Erythroblast (primary cell): ENCODE results near the gene SLC43A2.
"Not testable (repeated sequence)": the region's sequence is repeated elsewhere in the genome, so short reads cannot be mapped to it uniquely, and the experiment has no call there.

ENCODE experiments used
- DNase-seq, 2 experiments: peaks; one replicate each; lab custom pipeline; 2025; lab: John Stamatoyannopoulos, UW
- GATA1 ChIP-seq: IDR thresholded peaks from 2 replicates; pipeline ENCODE4 v1.6.1; 2011; ENCODE audit warnings: low read depth, mild to moderate bottlenecking, control low read depth, low read length, moderate library complexity
- POLR2A ChIP-seq: IDR thresholded peaks from 2 replicates; pipeline ENCODE4 v1.6.1; 2011; ENCODE audit warnings: mild to moderate bottlenecking, low read length

The SLC43A2 gene

DNA sequence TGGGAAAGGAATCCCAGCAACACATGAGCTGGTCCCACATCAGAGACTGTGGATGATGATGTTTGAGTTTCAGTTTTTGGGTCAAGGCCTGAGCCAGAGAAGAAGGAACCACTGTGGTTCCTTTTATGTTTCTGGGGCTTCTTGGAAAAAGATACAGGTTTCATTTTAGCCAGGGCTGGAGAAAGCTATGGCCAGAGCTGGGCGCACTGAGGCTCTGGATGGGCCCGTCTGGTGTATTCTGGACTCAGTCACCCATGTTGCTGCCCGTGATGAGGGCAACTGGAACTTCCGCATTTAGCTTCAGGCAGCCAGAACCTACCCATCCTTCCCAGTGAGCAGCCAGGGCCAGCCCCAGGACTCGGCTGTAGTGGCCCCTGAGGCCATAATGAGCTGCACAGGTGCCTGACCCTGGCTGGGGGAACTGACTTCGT is 51.0 kb downstream of the SLC43A2 start:
- TF ChIP-seq POLR2A (no peak), GATA1 (no peak)
- no peak for DNase-seq

- peak in 1 of 2 experiments; percentile 29 for DNase-seq
- no peak for TF ChIP-seq GATA1
- no peak for TF ChIP-seq POLR2A
Observed at GRCh38 chr17:1577182-1577581, 51.5 kb downstream of the SLC43A2 start.

GRCh38 chr17:1576500-1576899 is 52.1 kb downstream of the SLC43A2 start:
- no peak for DNase-seq
- TF ChIP-seq POLR2A (no peak), GATA1 (no peak)

GRCh38 chr17:1574697-1575471 is 53.8 kb downstream of the SLC43A2 start:
- DNase-seq = no peak
- TF ChIP-seq POLR2A (no peak), GATA1 (no peak)

- DNase-seq = peak; percentile 89 to 93
- TF ChIP-seq POLR2A = no peak
- TF ChIP-seq GATA1 = no peak
Observed at GRCh38 chr17:1573932-1574696, 54.5 kb downstream of the SLC43A2 start.

DNA sequence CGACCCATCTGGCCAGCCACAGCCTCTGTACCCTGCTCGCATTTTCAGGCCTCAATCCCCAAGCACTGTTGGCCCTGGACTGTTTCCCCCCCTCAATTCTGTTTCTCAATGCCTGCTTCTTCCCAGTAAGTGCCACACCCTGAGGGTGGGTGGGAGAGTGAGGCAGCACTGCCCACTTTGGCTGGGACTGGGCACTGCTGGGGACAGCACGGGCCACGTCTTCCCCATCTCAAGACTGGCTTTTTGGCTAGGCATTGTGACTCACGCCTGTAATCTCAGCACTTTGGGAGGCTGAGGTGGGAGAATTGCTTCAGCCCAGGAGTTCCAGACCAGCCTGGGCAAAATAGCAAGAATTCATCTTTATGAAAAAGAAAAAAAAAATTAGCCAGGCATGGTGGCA is 56.0 kb downstream of the SLC43A2 start:
- DNase-seq = not testable (repeated sequence)

DNA sequence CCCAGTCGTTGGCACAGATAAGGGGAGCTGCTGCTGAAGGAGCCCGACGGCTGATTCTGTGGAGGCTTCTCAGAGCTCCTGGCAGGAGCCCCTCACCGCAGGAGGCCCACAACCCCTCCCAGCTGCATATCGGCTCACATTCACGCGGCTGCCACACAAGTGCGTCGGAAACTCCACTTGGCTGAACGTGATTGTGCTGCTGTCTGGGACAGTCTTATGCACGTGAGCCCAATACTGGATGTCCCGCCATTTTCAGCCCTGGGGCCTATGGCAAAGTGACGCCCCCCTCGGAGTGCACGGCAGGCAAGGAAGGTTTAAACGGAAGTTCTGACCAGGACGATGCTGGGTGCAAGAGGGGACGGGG is 57.3 kb downstream of the SLC43A2 start:
- DNase-seq = no peak
- TF ChIP-seq GATA1 (no peak), POLR2A (no peak)

GRCh38 chr17:1568950-1569810 is 59.5 kb downstream of the SLC43A2 start:
- DNase-seq = no peak
- TF ChIP-seq GATA1 (no peak), POLR2A (no peak)

- no peak for TF ChIP-seq POLR2A
- DNase-seq = no peak
Observed at GRCh38 chr17:1566505-1567199, 62.0 kb downstream of the SLC43A2 start.

- DNase-seq = no peak
- TF ChIP-seq GATA1 (no peak), POLR2A (no peak)
Observed at GRCh38 chr17:1565877-1566276, 62.8 kb downstream of the SLC43A2 start.

DNA sequence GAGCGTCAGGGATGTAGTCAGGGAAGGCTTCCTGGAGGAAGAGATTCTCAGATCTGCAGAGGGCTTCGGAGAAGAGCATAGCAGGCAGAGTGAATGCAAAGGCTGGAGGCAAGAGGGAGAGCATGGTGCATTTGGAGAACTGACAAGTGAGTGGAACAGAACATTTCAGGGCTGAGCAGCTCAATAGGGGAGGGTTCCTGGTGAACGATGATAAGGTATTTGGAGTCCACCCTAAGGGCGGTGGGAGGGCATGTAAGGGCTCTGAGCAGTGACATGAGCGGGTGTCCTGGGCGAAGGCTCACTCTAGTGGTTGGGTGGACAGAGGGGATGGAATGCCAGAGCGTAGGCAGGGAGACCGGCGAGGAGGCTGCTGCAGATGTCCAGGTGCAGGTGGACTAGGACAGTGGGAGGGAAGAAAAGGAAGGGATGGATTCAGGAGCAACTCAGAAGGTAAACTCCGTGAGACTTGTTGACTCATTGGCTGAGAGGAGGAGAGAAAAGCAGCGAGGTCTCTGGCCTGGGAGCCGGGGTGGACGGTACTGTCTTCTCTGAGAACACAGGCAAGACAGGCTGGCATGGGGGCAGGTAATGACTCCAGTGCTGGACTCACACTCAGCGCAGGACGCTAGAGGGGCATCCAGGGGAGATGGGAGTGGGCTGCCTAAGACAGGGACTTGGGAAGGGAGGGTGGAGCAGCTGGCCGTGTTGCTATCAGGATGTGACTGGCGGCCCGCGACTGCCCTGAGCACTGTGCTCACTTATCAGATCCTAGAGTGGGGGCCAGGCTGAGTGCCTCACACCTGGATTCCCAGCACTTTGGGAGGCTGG is 64.6 kb downstream of the SLC43A2 start:
- DNase-seq = peak; percentile 94 to 98
- peak; percentile 88 for TF ChIP-seq POLR2A
- TF ChIP-seq GATA1 = no peak

DNA sequence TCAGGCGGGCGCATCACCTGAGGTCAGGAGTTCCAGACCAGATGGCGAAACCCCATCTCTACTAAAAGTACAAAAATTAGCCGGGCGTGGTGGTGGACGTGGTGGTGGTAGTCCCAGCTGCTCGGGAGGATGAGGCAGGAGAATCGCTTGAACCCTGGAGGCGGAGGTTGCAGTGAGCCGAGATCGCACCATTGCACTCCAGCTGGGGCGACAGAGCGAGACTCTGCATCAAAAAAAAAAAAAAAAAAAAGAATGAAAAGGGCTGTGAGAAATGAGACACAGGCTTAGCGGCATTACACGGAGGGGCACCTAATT is 65.2 kb downstream of the SLC43A2 start:
- not testable (repeated sequence) for DNase-seq

GRCh38 chr17:1562176-1562643 is 66.4 kb downstream of the SLC43A2 start:
- DNase-seq = peak; percentile 75 to 79
- TF ChIP-seq GATA1 = no peak
- no peak for TF ChIP-seq POLR2A
